ENCODE measurements around the gene MAT2A. TPM values are rescaled to one million over a fixed set of nuclear protein-coding genes. Genes with fewer than 3 reads are reported as not detected.
A peak's percentile ranks its signal among the peaks of the same experiment; 100 is the strongest.

MAT2A gene
- total and polyA plus RNA-seq, 12 donors, result 81.7 to 460 (median 122) TPM

GRCh38 chr2:85545780-85546240, 6.8 kb downstream of the MAT2A start:
- H3K4me3 ChIP-seq, result no peak overlapping the region
- H3K36me3 ChIP-seq, result peaks cover 4 to 99% (median 54%) of the 10 kb centered on the region in 9 donors
- H3K4me1 ChIP-seq, result peaks cover 9 to 43% (median 30%) of the 10 kb centered on the region in 9 donors
- H3K27me3 ChIP-seq, result no peaks in the 10 kb centered on the region
- 87 to 89% methylated on average over 5 of the region's 5 CpGs for WGBS, 2 donors
- TF ChIP-seq CTCF (IDR thresholded peaks at IDR 0.05), result no peak
- H3K27ac ChIP-seq, result no peak overlapping the region
- ATAC-seq (peak in 2 of 8 donors; percentile 0 to 8), DNase-seq (no peak)
- no peaks in the 10 kb centered on the region for H3K9me3 ChIP-seq
- intact Hi-C loops (cut with DNase I), result no loop called here

GRCh38 chr2:85547089-85547858, 8.3 kb downstream of the MAT2A start:
- WGBS, 2 donors, result 79 to 81% methylated on average over 1 of the region's 1 CpG
- Histone ChIP-seq H3K9me3 (no peaks in the 10 kb centered on the region), H3K27ac (no peak overlapping the region), H3K4me1 (peaks cover 2 to 39% (median 20%) of the 10 kb centered on the region in 9 donors), H3K27me3 (no peaks in the 10 kb centered on the region), H3K36me3 (peaks cover 0 to 99% (median 46%) of the 10 kb centered on the region in 9 donors), H3K4me3 (no peak overlapping the region)
- ATAC-seq (peak in 2 of 8 donors; percentile 15 to 16), DNase-seq (no peak)
- TF ChIP-seq CTCF (IDR thresholded peaks at IDR 0.05), result no peak
- intact Hi-C loops (cut with DNase I), result no loop called here

GRCh38 chr2:85547859-85548607, 9.1 kb downstream of the MAT2A start:
- TF ChIP-seq CTCF (IDR thresholded peaks at IDR 0.05), result no peak
- 73 to 74% methylated on average over 6 of the region's 6 CpGs for WGBS, 2 donors
- Histone ChIP-seq H3K4me3 (no peak overlapping the region), H3K27ac (peak overlapping the region in 2 of 10 donors; percentile 0 to 19), H3K27me3 (no peaks in the 10 kb centered on the region), H3K9me3 (no peaks in the 10 kb centered on the region), H3K4me1 (peaks cover 2 to 32% (median 12%) of the 10 kb centered on the region in 9 donors), H3K36me3 (peaks cover 0 to 99% (median 43%) of the 10 kb centered on the region in 9 donors)
- peak in 2 of 8 donors; percentile 3 to 7 for ATAC-seq
- no peak for DNase-seq
- intact Hi-C loops (cut with DNase I), result no loop called here

GRCh38 chr2:85548608-85548900, 9.6 kb downstream of the MAT2A start:
- no peak for DNase-seq
- intact Hi-C loops (cut with DNase I), result no loop called here
- H3K27me3 ChIP-seq, result no peaks in the 10 kb centered on the region
- no peak for TF ChIP-seq CTCF (IDR thresholded peaks at IDR 0.05)
- ATAC-seq, result peak in 1 of 8 donors; percentile 2
- peak overlapping the region in 2 of 10 donors; percentile 0 to 19 for H3K27ac ChIP-seq
- H3K36me3 ChIP-seq, result peaks cover 0 to 99% (median 48%) of the 10 kb centered on the region in 9 donors
- no peak overlapping the region for H3K4me3 ChIP-seq
- 64 to 67% methylated on average over 2 of the region's 2 CpGs for WGBS, 2 donors
- H3K9me3 ChIP-seq, result no peaks in the 10 kb centered on the region
- H3K4me1 ChIP-seq, result peaks cover 0 to 27% (median 7%) of the 10 kb centered on the region in 9 donors
